Central memory CD8-positive, alpha-beta T cell (primary cell): ENCODE results near the gene LILRB4.
"Not testable (repeated sequence)": the region's sequence is repeated elsewhere in the genome, so short reads cannot be mapped to it uniquely, and the experiment has no call there.

Source experiments
- ATAC-seq: fragments of 150-1000 bp; cut with Tn5 transposase; replicated peaks from 2 replicates; pipeline ENCODE4 v1.10.0; 2022; ENCODE audit warnings: mild to moderate bottlenecking, moderate FRiP score, moderate number of reproducible peaks; ENCODE audit not compliant: poor library complexity, severe bottlenecking; ENCODE audit errors: extremely low read depth
- DNase-seq, 2 donors: peaks; one replicate each; pipeline ENCODE4 v3.0.0; 2021; ENCODE audit warnings: low spot score in 2 of 2
- H3K27ac Mint-ChIP-seq: one replicate; pipeline ENCODE4 v1.8.0; 2022; ENCODE audit warnings: low read depth, mild to moderate bottlenecking, moderate library complexity, mixed read lengths
- H3K27me3 Mint-ChIP-seq: one replicate; pipeline ENCODE4 v1.8.0; 2022; ENCODE audit warnings: mixed read lengths
- H3K36me3 Mint-ChIP-seq: one replicate; pipeline ENCODE4 v1.8.0; 2022; ENCODE audit warnings: mild to moderate bottlenecking, moderate library complexity, mixed read lengths; ENCODE audit not compliant: insufficient read depth
- H3K4me1 Mint-ChIP-seq: one replicate; pipeline ENCODE4 v1.8.0; 2022; ENCODE audit warnings: mixed read lengths
- H3K4me3 Mint-ChIP-seq: one replicate; pipeline ENCODE4 v1.8.0; 2022; ENCODE audit warnings: mild to moderate bottlenecking, moderate library complexity, mixed read lengths
- H3K9me3 Mint-ChIP-seq: one replicate; pipeline ENCODE4 v1.8.0; 2022; ENCODE audit warnings: mixed read lengths

LILRB4 gene

GRCh38 chr19:54631489-54632337 lies 31.1 kb upstream of the LILRB4 start:
- peaks cover 12% of the 10 kb centered on the region for H3K4me1 Mint-ChIP-seq
- H3K27ac Mint-ChIP-seq, H3K9me3 Mint-ChIP-seq, DNase-seq, H3K4me3 Mint-ChIP-seq, ATAC-seq: not testable (repeated sequence)
- H3K36me3 Mint-ChIP-seq, result peaks cover 13% of the 10 kb centered on the region
- H3K27me3 Mint-ChIP-seq, result peaks cover 54% of the 10 kb centered on the region

GRCh38 chr19:54632517-54632916 lies 30.3 kb upstream of the LILRB4 start:
- not testable (repeated sequence) for H3K9me3 Mint-ChIP-seq, ATAC-seq, DNase-seq, H3K27ac Mint-ChIP-seq, H3K4me3 Mint-ChIP-seq
- H3K4me1 Mint-ChIP-seq, result peaks cover 12% of the 10 kb centered on the region
- H3K27me3 Mint-ChIP-seq, result peaks cover 46% of the 10 kb centered on the region
- H3K36me3 Mint-ChIP-seq, result peaks cover 13% of the 10 kb centered on the region

GRCh38 chr19:54633401-54633800 lies 29.4 kb upstream of the LILRB4 start:
- Mint-ChIP-seq H3K9me3 (no peaks in the 10 kb centered on the region), H3K27ac (no peak overlapping the region), H3K27me3 (peaks cover 37% of the 10 kb centered on the region), H3K4me1 (peaks cover 12% of the 10 kb centered on the region), H3K36me3 (peaks cover 10% of the 10 kb centered on the region), H3K4me3 (no peak overlapping the region)
- no peak for DNase-seq
- no peak for ATAC-seq

- H3K9me3 Mint-ChIP-seq, H3K4me1 Mint-ChIP-seq, ATAC-seq, H3K36me3 Mint-ChIP-seq, DNase-seq, H3K27ac Mint-ChIP-seq, H3K4me3 Mint-ChIP-seq: not testable (repeated sequence)
- peaks cover 28% of the 10 kb centered on the region for H3K27me3 Mint-ChIP-seq
Observed at GRCh38 chr19:54636081-54636480, 26.7 kb upstream of the LILRB4 start.

GRCh38 chr19:54638683-54639082 lies 24.1 kb upstream of the LILRB4 start:
- Mint-ChIP-seq H3K36me3 (peaks cover 7% of the 10 kb centered on the region), H3K27me3 (peaks cover 27% of the 10 kb centered on the region), H3K4me3 (no peak overlapping the region), H3K27ac (no peak overlapping the region), H3K9me3 (no peaks in the 10 kb centered on the region), H3K4me1 (no peaks in the 10 kb centered on the region)
- DNase-seq (no peak), ATAC-seq (no peak)

GRCh38 chr19:54642953-54643352 lies 19.8 kb upstream of the LILRB4 start:
- H3K4me1 Mint-ChIP-seq, result not testable (repeated sequence)

GRCh38 chr19:54643583-54643982 lies 19.2 kb upstream of the LILRB4 start:
- not testable (repeated sequence) for H3K4me3 Mint-ChIP-seq, DNase-seq, H3K36me3 Mint-ChIP-seq, ATAC-seq, H3K4me1 Mint-ChIP-seq, H3K27ac Mint-ChIP-seq, H3K9me3 Mint-ChIP-seq
- peaks cover 39% of the 10 kb centered on the region for H3K27me3 Mint-ChIP-seq

More at GRCh38 chr19:54642953-54643352, 19.8 kb upstream of the LILRB4 start:
- not testable (repeated sequence) for H3K4me3 Mint-ChIP-seq, ATAC-seq, H3K9me3 Mint-ChIP-seq, H3K36me3 Mint-ChIP-seq, DNase-seq, H3K27ac Mint-ChIP-seq
- H3K27me3 Mint-ChIP-seq, result peaks cover 39% of the 10 kb centered on the region

GRCh38 chr19:54644056-54644455 lies 18.7 kb upstream of the LILRB4 start:
- no peaks in the 10 kb centered on the region for H3K4me1 Mint-ChIP-seq
- no peak for ATAC-seq

GRCh38 chr19:54646331-54646841 lies 16.4 kb upstream of the LILRB4 start:
- Mint-ChIP-seq H3K4me3 (no peak overlapping the region), H3K4me1 (no peaks in the 10 kb centered on the region), H3K9me3 (no peaks in the 10 kb centered on the region), H3K36me3 (no peaks in the 10 kb centered on the region), H3K27ac (no peak overlapping the region), H3K27me3 (peaks cover 24% of the 10 kb centered on the region)
- DNase-seq, result no peak
- no peak for ATAC-seq

More at GRCh38 chr19:54644056-54644455, 18.7 kb upstream of the LILRB4 start:
- Mint-ChIP-seq H3K27ac (no peak overlapping the region), H3K27me3 (peaks cover 39% of the 10 kb centered on the region), H3K36me3 (no peaks in the 10 kb centered on the region), H3K9me3 (no peaks in the 10 kb centered on the region), H3K4me3 (no peak overlapping the region)
- DNase-seq, result no peak

- Mint-ChIP-seq H3K9me3 (no peaks in the 10 kb centered on the region), H3K27me3 (peaks cover 17% of the 10 kb centered on the region), H3K36me3 (no peaks in the 10 kb centered on the region), H3K4me1 (no peaks in the 10 kb centered on the region), H3K27ac (no peak overlapping the region), H3K4me3 (no peak overlapping the region)
- ATAC-seq (no peak), DNase-seq (no peak)
Observed at GRCh38 chr19:54648129-54648528, 14.7 kb upstream of the LILRB4 start.

GRCh38 chr19:54650108-54650655 lies 12.6 kb upstream of the LILRB4 start:
- no peak overlapping the region for H3K27ac Mint-ChIP-seq
- ATAC-seq, result no peak
- no peaks in the 10 kb centered on the region for H3K4me1 Mint-ChIP-seq

GRCh38 chr19:54653181-54653809 lies 9.5 kb upstream of the LILRB4 start:
- ATAC-seq (no peak), DNase-seq (no peak)
- Mint-ChIP-seq H3K4me1 (no peaks in the 10 kb centered on the region), H3K36me3 (no peaks in the 10 kb centered on the region), H3K27ac (no peak overlapping the region), H3K27me3 (peaks cover 12% of the 10 kb centered on the region), H3K9me3 (no peaks in the 10 kb centered on the region), H3K4me3 (no peak overlapping the region)

More at GRCh38 chr19:54650108-54650655, 12.6 kb upstream of the LILRB4 start:
- Mint-ChIP-seq H3K9me3 (no peaks in the 10 kb centered on the region), H3K27me3 (no peaks in the 10 kb centered on the region), H3K4me3 (no peak overlapping the region), H3K36me3 (no peaks in the 10 kb centered on the region)
- no peak for DNase-seq
